Hepatocyte (in vitro differentiated cells): Measurements from ENCODE around the gene SESN1. TPM values are rescaled to one million over a fixed set of nuclear protein-coding genes. Genes with fewer than 3 reads are reported as not detected.

ENCODE experiments used
- DNase-seq: peaks from one replicate; pipeline ENCODE4 v3.0.0-alpha.2; 2016; ENCODE audit warnings: low spot score
- H2AFZ ChIP-seq: fragments of 200-600 bp; sonication (generic); 2 replicates; pipeline ENCODE4 v1.6.0; 2016; ENCODE audit warnings: antibody characterized with exemption, mild to moderate bottlenecking
- H3K27ac ChIP-seq: fragments of 200-600 bp; sonication (generic); 2 replicates; pipeline ENCODE4 v1.5.1; 2016; ENCODE audit warnings: mild to moderate bottlenecking
- H3K27me3 ChIP-seq: fragments of 200-600 bp; sonication (generic); 2 replicates; pipeline ENCODE4 v1.6.1; 2016
- H3K36me3 ChIP-seq: fragments of 200-600 bp; sonication (generic); replicated peaks from 2 replicates; pipeline ENCODE4 v1.5.1; 2016; ENCODE audit warnings: low read depth; ENCODE audit not compliant: insufficient read depth
- H3K4me1 ChIP-seq: fragments of 200-600 bp; sonication (generic); 2 replicates; pipeline ENCODE4 v1.5.1; 2016; ENCODE audit warnings: mild to moderate bottlenecking, moderate library complexity; ENCODE audit not compliant: insufficient read depth
- H3K4me2 ChIP-seq: fragments of 200-600 bp; sonication (generic); 2 replicates; pipeline ENCODE4 v1.6.0; 2016
- H3K4me3 ChIP-seq: fragments of 200-600 bp; sonication (generic); 2 replicates; pipeline ENCODE4 v1.5.1; 2016; ENCODE audit warnings: mild to moderate bottlenecking
- H3K79me2 ChIP-seq: fragments of 200-600 bp; sonication (generic); 2 replicates; pipeline ENCODE4 v1.6.0; 2017; ENCODE audit warnings: mild to moderate bottlenecking
- H3K9me2 ChIP-seq: fragments of 200-600 bp; sonication (generic); replicated peaks from 2 replicates; pipeline ENCODE4 v1.6.0; 2017; ENCODE audit warnings: mild to moderate bottlenecking; ENCODE audit not compliant: insufficient read depth
- H3K9me3 ChIP-seq: fragments of 200-600 bp; sonication (generic); 2 replicates; pipeline ENCODE4 v1.5.1; 2016; ENCODE audit warnings: low read depth, mild to moderate bottlenecking
- H4K20me1 ChIP-seq: fragments of 200-600 bp; sonication (generic); 2 replicates; pipeline ENCODE4 v1.6.0; 2016; ENCODE audit warnings: mild to moderate bottlenecking; ENCODE audit not compliant: insufficient read depth, poor library complexity, severe bottlenecking
- CTCF ChIP-seq: fragments of 200-600 bp; sonication (generic); IDR thresholded peaks from 2 replicates; pipeline ENCODE4 v1.5.1; 2016; ENCODE audit warnings: antibody characterized with exemption, mild to moderate bottlenecking; ENCODE audit not compliant: poor library complexity
- EZH2 ChIP-seq: fragments of 200-600 bp; sonication (generic); IDR thresholded peaks from 2 replicates; pipeline ENCODE4 v1.6.1; 2016; ENCODE audit warnings: antibody characterized with exemption, mild to moderate bottlenecking, borderline replicate concordance
- EZH2phosphoT487 ChIP-seq: fragments of 200-600 bp; sonication (generic); IDR thresholded peaks from one replicate; pipeline ENCODE4 v1.6.1; 2018; ENCODE audit warnings: antibody characterized with exemption, mild to moderate bottlenecking, low read depth, moderate library complexity; ENCODE audit not compliant: unreplicated experiment, severe bottlenecking
- WGBS: methylation state at CpG from one replicate; pipeline ENCODE4 v1.1.6; 2016; ENCODE audit warnings: low lambda C conversion rate; ENCODE audit errors: missing lambda C conversion rate; 5-methylcytosine and 5-hydroxymethylcytosine counted together
- polyA plus RNA-seq: library from polyadenylated mRNA; unstranded; fragments of >200 nt; fragmentation: Nextera tagmentation; extraction: Ambion mirVana; gene quantifications from 2 replicates; pipeline ENCODE4 v1.2.1, GENCODE V29; 2016
- total RNA-seq: library from RNA; depleted of rRNA; stranded (reverse); fragments of >200 nt; gene quantifications from 2 replicates; pipeline ENCODE4 v1.2.3, GENCODE V29; 2014

The SESN1 gene
- total and polyA plus RNA-seq, 2 experiments from 2014 or later, result 29.1 to 59.1 TPM

GRCh38 chr6:109021870-109022269 lies 72.8 kb downstream of the SESN1 start:
- Histone ChIP-seq H3K36me3 (no peaks in the 10 kb centered on the region), H3K4me1 (no peaks in the 10 kb centered on the region), H2AFZ (no peak overlapping the region), H3K9me3 (no peaks in the 10 kb centered on the region), H3K27ac (no peak overlapping the region), H3K27me3 (no peaks in the 10 kb centered on the region), H3K79me2 (peaks cover 20% of the 10 kb centered on the region), H3K9me2 (no peaks in the 10 kb centered on the region), H3K4me2 (no peak overlapping the region), H4K20me1 (no peaks in the 10 kb centered on the region), H3K4me3 (no peak overlapping the region)
- no peak for DNase-seq
- no peak for TF ChIP-seq CTCF
- no peak for TF ChIP-seq EZH2phosphoT487
- no peak for TF ChIP-seq EZH2
- 92% methylated on average over 1 of the region's 1 CpG for WGBS

GRCh38 chr6:109019911-109020310 lies 74.7 kb downstream of the SESN1 start:
- TF ChIP-seq EZH2phosphoT487, result no peak
- no peak for TF ChIP-seq EZH2
- no peak for TF ChIP-seq CTCF
- Histone ChIP-seq H3K9me3 (no peaks in the 10 kb centered on the region), H2AFZ (no peak overlapping the region), H3K79me2 (peaks cover 18% of the 10 kb centered on the region), H4K20me1 (no peaks in the 10 kb centered on the region), H3K36me3 (no peaks in the 10 kb centered on the region), H3K4me2 (no peak overlapping the region), H3K4me1 (no peaks in the 10 kb centered on the region), H3K9me2 (no peaks in the 10 kb centered on the region), H3K4me3 (no peak overlapping the region), H3K27me3 (no peaks in the 10 kb centered on the region), H3K27ac (no peak overlapping the region)
- no peak for DNase-seq
- 44% methylated on average over 1 of the region's 1 CpG for WGBS

GRCh38 chr6:109015176-109015575 lies 79.5 kb downstream of the SESN1 start:
- Histone ChIP-seq H3K27me3 (no peaks in the 10 kb centered on the region), H3K79me2 (peaks cover 26% of the 10 kb centered on the region), H3K4me1 (peaks cover 12% of the 10 kb centered on the region), H3K4me2 (no peak overlapping the region), H3K27ac (no peak overlapping the region), H2AFZ (no peak overlapping the region), H3K9me3 (no peaks in the 10 kb centered on the region), H4K20me1 (no peaks in the 10 kb centered on the region), H3K4me3 (no peak overlapping the region), H3K36me3 (no peaks in the 10 kb centered on the region), H3K9me2 (no peaks in the 10 kb centered on the region)
- DNase-seq, result no peak
- TF ChIP-seq CTCF (no peak), EZH2phosphoT487 (no peak), EZH2 (no peak)

- H2AFZ ChIP-seq, result no peak overlapping the region
- H3K9me2 ChIP-seq, result no peaks in the 10 kb centered on the region
- H4K20me1 ChIP-seq, result no peaks in the 10 kb centered on the region
- peaks cover 22% of the 10 kb centered on the region for H3K79me2 ChIP-seq
- DNase-seq, result no peak
- H3K4me2 ChIP-seq, result no peak overlapping the region
- no peak overlapping the region for H3K4me3 ChIP-seq
- H3K4me1 ChIP-seq, result peaks cover 13% of the 10 kb centered on the region
- no peaks in the 10 kb centered on the region for H3K9me3 ChIP-seq
- TF ChIP-seq CTCF (no peak), EZH2 (no peak), EZH2phosphoT487 (no peak)
- no peaks in the 10 kb centered on the region for H3K27me3 ChIP-seq
- 87% methylated on average over 2 of the region's 2 CpGs for WGBS
- no peaks in the 10 kb centered on the region for H3K36me3 ChIP-seq
- no peak overlapping the region for H3K27ac ChIP-seq
Measured at GRCh38 chr6:109014606-109015005, 80.0 kb downstream of the SESN1 start.
